ENCODE data around the gene HES5.

HES5 gene

DNA sequence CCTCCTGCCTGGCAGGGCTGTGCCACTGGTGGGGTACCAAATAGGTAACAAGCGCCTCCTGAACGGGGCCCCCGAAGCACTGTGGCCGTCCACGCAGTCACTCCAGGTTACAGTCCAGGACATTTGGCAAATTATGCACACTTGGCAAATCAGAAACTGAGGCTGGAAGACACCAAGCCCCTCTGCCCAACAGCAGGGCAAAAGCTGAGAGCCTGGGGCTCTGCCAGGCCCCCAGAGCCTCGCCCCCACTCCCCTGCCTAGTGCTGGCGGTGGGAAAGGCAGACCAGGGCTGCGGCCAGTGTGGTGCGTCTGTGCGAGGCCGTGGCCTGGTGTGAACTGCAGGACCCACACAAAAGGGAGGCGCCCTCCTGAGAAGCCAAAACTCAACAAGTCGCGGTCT, 13.1 kb downstream of the HES5 start:
- Histone ChIP-seq H3K4me1 (ENCODE audit: low read depth, poor library complexity, severe bottlenecking) (no peaks in the 10 kb centered on the region), H3K27me3 (ENCODE audit: insufficient read depth, low read depth) (no peaks in the 10 kb centered on the region), H3K27ac (no peak overlapping the region), H3K36me3 (ENCODE audit: insufficient read depth) (peaks cover 13% of the 10 kb centered on the region; the same call in 1 of the 2 replicates), H4K20me1 (ENCODE audit: insufficient read depth) (no peaks in the 10 kb centered on the region), H3K9ac (no peak overlapping the region), H3K4me2 (no peak overlapping the region), H3K4me3 (IDR thresholded peaks at IDR 0.05; ENCODE audit: insufficient read depth, low read depth, low read length) (no peak overlapping the region), H3K79me2 (ENCODE audit: insufficient read depth, low read depth) (no peaks in the 10 kb centered on the region), H2AFZ (ENCODE audit: low read depth) (no peak overlapping the region)
- TF ChIP-seq CTCF (conservative IDR thresholded peaks at IDR 0.05; ENCODE audit: low read depth, low read length): no peak

- H3K27ac ChIP-seq: no peak overlapping the region
- no peaks in the 10 kb centered on the region for H3K4me1 ChIP-seq (ENCODE audit: low read depth, poor library complexity, severe bottlenecking)
- H2AFZ ChIP-seq (ENCODE audit: low read depth): no peak overlapping the region
- H3K27me3 ChIP-seq (ENCODE audit: insufficient read depth, low read depth): no peaks in the 10 kb centered on the region
- no peaks in the 10 kb centered on the region for H3K79me2 ChIP-seq (ENCODE audit: insufficient read depth, low read depth)
- peaks cover 13% of the 10 kb centered on the region; the same call in 1 of the 2 replicates for H3K36me3 ChIP-seq (ENCODE audit: insufficient read depth)
- H3K9ac ChIP-seq: no peak overlapping the region
- no peak overlapping the region for H3K4me2 ChIP-seq
- TF ChIP-seq CTCF (conservative IDR thresholded peaks at IDR 0.05; ENCODE audit: low read depth, low read length): no peak
- no peaks in the 10 kb centered on the region for H4K20me1 ChIP-seq (ENCODE audit: insufficient read depth)
- no peak overlapping the region for H3K4me3 ChIP-seq (IDR thresholded peaks at IDR 0.05; ENCODE audit: insufficient read depth, low read depth, low read length)
These were observed 13.9 kb downstream of the HES5 start for GRCh38 chr1:2516124-2516523.

DNA sequence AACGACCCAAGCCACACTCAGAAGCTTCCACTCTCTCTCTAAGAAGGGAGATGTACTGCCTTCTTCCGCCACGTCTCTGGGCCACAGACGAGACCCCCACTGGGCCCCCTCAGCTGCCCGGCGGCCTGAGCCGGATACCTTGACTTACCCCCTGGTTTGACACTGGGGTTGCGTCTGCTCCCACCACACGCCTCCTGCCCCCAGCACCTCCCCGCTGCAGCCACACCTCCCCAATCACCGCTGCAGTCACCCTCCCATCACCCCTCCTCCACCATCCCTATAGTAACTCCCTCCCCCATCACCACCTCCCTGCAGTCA, 14.3 kb downstream of the HES5 start:
- no peaks in the 10 kb centered on the region for H3K4me1 ChIP-seq (ENCODE audit: low read depth, poor library complexity, severe bottlenecking)
- no peak overlapping the region for H3K27ac ChIP-seq
- H3K79me2 ChIP-seq (ENCODE audit: insufficient read depth, low read depth): no peaks in the 10 kb centered on the region
- no peak for TF ChIP-seq CTCF (conservative IDR thresholded peaks at IDR 0.05; ENCODE audit: low read depth, low read length)
- peaks cover 11% of the 10 kb centered on the region; the same call in 1 of the 2 replicates for H3K36me3 ChIP-seq (ENCODE audit: insufficient read depth)
- no peaks in the 10 kb centered on the region for H4K20me1 ChIP-seq (ENCODE audit: insufficient read depth)
- H3K27me3 ChIP-seq (ENCODE audit: insufficient read depth, low read depth): no peaks in the 10 kb centered on the region
- no peak overlapping the region for H2AFZ ChIP-seq (ENCODE audit: low read depth)
- no peak overlapping the region for H3K9ac ChIP-seq
- no peak overlapping the region for H3K4me3 ChIP-seq (IDR thresholded peaks at IDR 0.05; ENCODE audit: insufficient read depth, low read depth, low read length)
- no peak overlapping the region for H3K4me2 ChIP-seq

DNA sequence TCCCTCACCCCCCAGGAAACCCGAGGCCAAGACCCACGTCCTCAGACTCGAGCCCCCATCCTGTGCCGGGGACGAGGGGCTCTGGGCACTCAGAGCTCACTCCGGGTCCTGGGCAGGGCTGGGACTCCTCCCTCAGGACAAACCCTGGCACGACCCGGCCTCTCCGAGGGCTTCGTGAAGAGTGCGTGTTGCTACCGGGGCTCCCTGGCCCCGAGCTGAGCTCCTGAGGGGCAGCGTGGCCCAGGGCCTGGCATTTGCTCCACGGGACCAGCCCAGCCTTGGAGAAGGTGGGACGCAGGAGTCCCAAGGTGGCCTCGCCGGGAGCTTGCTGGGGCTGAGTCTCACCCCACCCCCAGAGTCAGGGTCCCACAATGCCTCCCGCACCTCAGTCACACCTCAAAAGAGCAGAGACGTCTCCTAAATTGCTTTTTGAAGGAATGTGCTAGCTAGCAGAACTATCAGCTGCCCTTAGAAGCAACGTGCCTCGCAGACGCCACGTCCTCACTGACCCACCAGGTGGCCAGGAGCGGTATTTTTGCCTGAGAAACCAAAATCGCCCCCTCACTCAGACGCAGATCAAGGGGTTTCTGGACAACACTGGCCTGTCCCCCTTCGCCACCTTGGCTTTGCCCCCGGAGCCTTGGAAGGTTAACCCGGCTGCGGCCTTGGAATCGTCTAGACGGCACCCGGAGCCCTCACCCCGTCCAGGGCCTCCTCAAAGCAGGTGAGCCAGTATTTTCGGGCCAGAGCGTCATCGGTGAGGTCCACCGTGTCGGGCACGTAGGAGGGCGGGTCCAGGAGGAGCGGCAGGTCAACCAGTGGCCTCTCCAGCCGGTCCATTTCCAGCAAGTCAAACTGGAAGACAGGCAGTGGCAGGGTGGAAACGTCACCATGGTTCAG, 14.9 kb downstream of the HES5 start:
- H3K9ac ChIP-seq: no peak overlapping the region
- H3K4me2 ChIP-seq: no peak overlapping the region
- no peak overlapping the region for H2AFZ ChIP-seq (ENCODE audit: low read depth)
- TF ChIP-seq CTCF (conservative IDR thresholded peaks at IDR 0.05; ENCODE audit: low read depth, low read length): 0 out of 2 replicates have a peak, but pooled peaks have one; percentile 13
- no peaks in the 10 kb centered on the region for H3K79me2 ChIP-seq (ENCODE audit: insufficient read depth, low read depth)
- H3K4me3 ChIP-seq (IDR thresholded peaks at IDR 0.05; ENCODE audit: insufficient read depth, low read depth, low read length): no peak overlapping the region
- H3K36me3 ChIP-seq (ENCODE audit: insufficient read depth): peaks cover 9% of the 10 kb centered on the region; the same call in 1 of the 2 replicates
- H3K27ac ChIP-seq: no peak overlapping the region
- H3K27me3 ChIP-seq (ENCODE audit: insufficient read depth, low read depth): no peaks in the 10 kb centered on the region
- no peaks in the 10 kb centered on the region for H3K4me1 ChIP-seq (ENCODE audit: low read depth, poor library complexity, severe bottlenecking)
- H4K20me1 ChIP-seq (ENCODE audit: insufficient read depth): no peaks in the 10 kb centered on the region

Measured in KMS-11 (cell line).